Measurements from ENCODE around the gene ATP6AP1. TPM values are rescaled to one million over a fixed set of nuclear protein-coding genes. Genes with fewer than 3 reads are reported as not detected.

The ATP6AP1 gene
- total RNA-seq, 6 experiments from 2014 or later = 26.5 to 41.4 (median 32.4) TPM

- DNase-seq (no peak), ATAC-seq (no peak)
- no CpG with 5 or more reads among the region's 21 CpGs for WGBS (ENCODE audit: insufficient coverage, low coverage, low lambda C conversion rate, missing lambda C conversion rate)
- intact Hi-C loops (cut with DNase I) = no loop called here
- TF ChIP-seq POLR2A (IDR thresholded peaks at IDR 0.05) (no peak), CTCF (IDR thresholded peaks at IDR 0.05) (no peak)
- Histone ChIP-seq H3K27me3 (no peaks in the 10 kb centered on the region), H3K4me1 (peaks cover 0 to 4% (median 0%) of the 10 kb centered on the region in 4 donors), H3K36me3 (no peaks in the 10 kb centered on the region), H3K27ac (no peak overlapping the region), H3K9me3 (no peaks in the 10 kb centered on the region), H3K4me3 (no peak overlapping the region)
Measured at GRCh38 chrX:154441984-154442707, 13.7 kb downstream of the ATP6AP1 start.

GRCh38 chrX:154443479-154443910 lies 15.0 kb downstream of the ATP6AP1 start:
- WGBS (ENCODE audit: insufficient coverage, low coverage, low lambda C conversion rate, missing lambda C conversion rate) = 23% methylated on average over 6 of the region's 10 CpGs
- H3K9me3 ChIP-seq = no peaks in the 10 kb centered on the region
- H3K36me3 ChIP-seq = no peaks in the 10 kb centered on the region
- TF ChIP-seq CTCF (IDR thresholded peaks at IDR 0.05) (no peak), POLR2A (IDR thresholded peaks at IDR 0.05) (no peak)
- no peaks in the 10 kb centered on the region for H3K27me3 ChIP-seq
- ATAC-seq (peak in 2 of 4 donors; percentile 5 to 8), DNase-seq (no peak)
- H3K4me1 ChIP-seq = peaks cover 0 to 4% (median 0%) of the 10 kb centered on the region in 4 donors
- intact Hi-C loops (cut with DNase I) = no loop called here
- peak overlapping the region in 2 of 3 donors; percentile 18 to 64 for H3K4me3 ChIP-seq
- peak overlapping the region in 2 of 3 donors; percentile 47 to 53 for H3K27ac ChIP-seq

GRCh38 chrX:154443992-154444754 lies 15.7 kb downstream of the ATP6AP1 start, which contains the start of gene FAM50A:
FAM50A (plus strand) TSS chrX:154444141; CDS start chrX:154444236, 95 bp downstream.
- no peaks in the 10 kb centered on the region for H3K27me3 ChIP-seq
- H3K9me3 ChIP-seq = no peaks in the 10 kb centered on the region
- peak; percentile 82 to 83 (median 82) for DNase-seq
- peak in 1 of 4 donors; percentile 5 for TF ChIP-seq CTCF (IDR thresholded peaks at IDR 0.05)
- peak; percentile 37 for TF ChIP-seq POLR2A (IDR thresholded peaks at IDR 0.05)
- intact Hi-C loops (cut with DNase I) = no loop called here
- peak; percentile 76 to 89 (median 84) for ATAC-seq
- H3K4me3 ChIP-seq = peak within 1 kb of the TSS; percentile 54 to 64 (median 60)
- WGBS (ENCODE audit: insufficient coverage, low coverage, low lambda C conversion rate, missing lambda C conversion rate) = 40% methylated on average over 1 of the region's 94 CpGs
- H3K36me3 ChIP-seq = no peaks in the 10 kb centered on the region
- H3K27ac ChIP-seq = peak within 1 kb of the TSS; percentile 53 to 66 (median 54)
- H3K4me1 ChIP-seq = peaks cover 0 to 4% (median 0%) of the 10 kb centered on the region in 4 donors

- no peaks in the 10 kb centered on the region for H3K9me3 ChIP-seq
- no peaks in the 10 kb centered on the region for H3K27me3 ChIP-seq
- 55% methylated on average over 2 of the region's 13 CpGs for WGBS (ENCODE audit: insufficient coverage, low coverage, low lambda C conversion rate, missing lambda C conversion rate)
- DNase-seq = no peak
- no peaks in the 10 kb centered on the region for H3K36me3 ChIP-seq
- intact Hi-C loops (cut with DNase I) = no loop called here
- H3K27ac ChIP-seq = peak overlapping the region in 2 of 3 donors; percentile 54 to 66
- peaks cover 0 to 4% (median 0%) of the 10 kb centered on the region in 4 donors for H3K4me1 ChIP-seq
- ATAC-seq = no peak
- peak overlapping the region; percentile 54 to 64 (median 60) for H3K4me3 ChIP-seq
- TF ChIP-seq POLR2A (IDR thresholded peaks at IDR 0.05) = no peak
- TF ChIP-seq CTCF (IDR thresholded peaks at IDR 0.05) = no peak
Measured at GRCh38 chrX:154444755-154445246, 16.3 kb downstream of the ATP6AP1 start.
